WTC11 (cell line): ENCODE results near the gene NPTN.

Source experiments
- AFF4 ChIP-seq: sonication (generic); formaldehyde crosslinking; IDR thresholded peaks from 2 replicates; pipeline ENCODE4 v1.8.1; 2023; ENCODE audit warnings: mild to moderate bottlenecking, missing genetic modification reagents, borderline replicate concordance
- ATF1 ChIP-seq: sonication (generic); formaldehyde crosslinking; IDR thresholded peaks from 2 replicates; pipeline ENCODE4 v1.8.1; 2023; ENCODE audit warnings: mild to moderate bottlenecking, moderate library complexity, missing genetic modification reagents
- ATF6 ChIP-seq: sonication (generic); formaldehyde crosslinking; IDR thresholded peaks from 2 replicates; pipeline ENCODE4 v1.8.1; 2023; ENCODE audit warnings: mild to moderate bottlenecking, missing genetic modification reagents
- CBFB ChIP-seq: sonication (generic); formaldehyde crosslinking; IDR thresholded peaks from 2 replicates; pipeline ENCODE4 v1.8.1; 2022; ENCODE audit warnings: mild to moderate bottlenecking, low read depth, missing genetic modification reagents
- SMAD4 ChIP-seq: sonication (generic); formaldehyde crosslinking; IDR thresholded peaks from 2 replicates; pipeline ENCODE4 v1.8.0; 2022; ENCODE audit warnings: mild to moderate bottlenecking, missing genetic modification reagents
- SP1 ChIP-seq: sonication (generic); formaldehyde crosslinking; conservative IDR thresholded peaks from 2 replicates; pipeline ENCODE4 v1.8.1; 2022; ENCODE audit warnings: missing genetic modification reagents
- TEAD4 ChIP-seq: sonication (generic); formaldehyde crosslinking; IDR thresholded peaks from 2 replicates; pipeline ENCODE4 v1.8.0; 2022; ENCODE audit warnings: mild to moderate bottlenecking, missing genetic modification reagents
- ZNF121 ChIP-seq: sonication (generic); formaldehyde crosslinking; IDR thresholded peaks from 2 replicates; pipeline ENCODE4 v1.8.0; 2023; ENCODE audit warnings: missing genetic modification reagents
- TF ChIP-seq, protein P1 (sequence below): fragments of 200-600 bp; IDR thresholded peaks from 2 replicates; pipeline ENCODE4 v1.8.0; 2022; ENCODE audit warnings: antibody characterized with exemption

- TF ChIP-seq, protein P1, sequence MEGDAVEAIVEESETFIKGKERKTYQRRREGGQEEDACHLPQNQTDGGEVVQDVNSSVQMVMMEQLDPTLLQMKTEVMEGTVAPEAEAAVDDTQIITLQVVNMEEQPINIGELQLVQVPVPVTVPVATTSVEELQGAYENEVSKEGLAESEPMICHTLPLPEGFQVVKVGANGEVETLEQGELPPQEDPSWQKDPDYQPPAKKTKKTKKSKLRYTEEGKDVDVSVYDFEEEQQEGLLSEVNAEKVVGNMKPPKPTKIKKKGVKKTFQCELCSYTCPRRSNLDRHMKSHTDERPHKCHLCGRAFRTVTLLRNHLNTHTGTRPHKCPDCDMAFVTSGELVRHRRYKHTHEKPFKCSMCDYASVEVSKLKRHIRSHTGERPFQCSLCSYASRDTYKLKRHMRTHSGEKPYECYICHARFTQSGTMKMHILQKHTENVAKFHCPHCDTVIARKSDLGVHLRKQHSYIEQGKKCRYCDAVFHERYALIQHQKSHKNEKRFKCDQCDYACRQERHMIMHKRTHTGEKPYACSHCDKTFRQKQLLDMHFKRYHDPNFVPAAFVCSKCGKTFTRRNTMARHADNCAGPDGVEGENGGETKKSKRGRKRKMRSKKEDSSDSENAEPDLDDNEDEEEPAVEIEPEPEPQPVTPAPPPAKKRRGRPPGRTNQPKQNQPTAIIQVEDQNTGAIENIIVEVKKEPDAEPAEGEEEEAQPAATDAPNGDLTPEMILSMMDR, result no peak
- TF ChIP-seq ATF6 (CRISPR knock-in tag), result no peak
- TF ChIP-seq ATF1 (CRISPR knock-in tag), result no peak
- TF ChIP-seq TEAD4 (CRISPR knock-in tag), result no peak
- no peak for TF ChIP-seq CBFB (CRISPR knock-in tag)
- TF ChIP-seq SP1 (CRISPR knock-in tag), result no peak
- no peak for TF ChIP-seq AFF4 (CRISPR knock-in tag)
- TF ChIP-seq ZNF121 (CRISPR knock-in tag), result no peak
- no peak for TF ChIP-seq SMAD4 (CRISPR knock-in tag)
Measured at GRCh38 chr15:73538563-73539211, 94.5 kb downstream of the NPTN start.
